HUES48 (cell line): Measurements from ENCODE around the gene MYOZ3.

Experiments used
- H3K27ac ChIP-seq: one replicate; pipeline ENCODE4 v1.7.0; 2013; ENCODE audit warnings: low read depth, low read length, inconsistent platforms
- H3K27me3 ChIP-seq: 2 replicates; pipeline ENCODE4 v1.6.1; 2013; ENCODE audit warnings: mild to moderate bottlenecking, low read length; ENCODE audit not compliant: control insufficient read depth, insufficient read depth
- H3K36me3 ChIP-seq: 2 replicates; pipeline ENCODE4 v1.6.1; 2013; ENCODE audit warnings: low read length; ENCODE audit not compliant: control insufficient read depth, insufficient read depth
- H3K4me1 ChIP-seq: 2 replicates; pipeline ENCODE4 v1.6.1; 2013; ENCODE audit warnings: mild to moderate bottlenecking, low read length; ENCODE audit not compliant: control insufficient read depth, insufficient read depth
- H3K4me3 ChIP-seq: 2 replicates; pipeline ENCODE4 v1.5.1; 2013; ENCODE audit warnings: mild to moderate bottlenecking, low read depth, low read length
- H3K9ac ChIP-seq: 2 replicates; pipeline ENCODE4 v1.6.1; 2013; ENCODE audit warnings: mild to moderate bottlenecking, low read depth, low read length, moderate library complexity
- H3K9me3 ChIP-seq: 2 replicates; pipeline ENCODE4 v1.6.1; 2013; ENCODE audit warnings: low read length; ENCODE audit not compliant: control insufficient read depth, insufficient read depth

Gene MYOZ3

GRCh38 chr5:150663936-150664335, 2.9 kb downstream of the MYOZ3 start:
- Histone ChIP-seq H3K4me1 (peaks cover 19% of the 10 kb centered on the region), H3K27me3 (no peaks in the 10 kb centered on the region), H3K4me3 (no peak overlapping the region), H3K27ac (no peak overlapping the region), H3K9me3 (no peaks in the 10 kb centered on the region), H3K9ac (no peak overlapping the region), H3K36me3 (peaks cover 12% of the 10 kb centered on the region)

GRCh38 chr5:150665044-150665443, 4.0 kb downstream of the MYOZ3 start:
- Histone ChIP-seq H3K4me1 (peaks cover 17% of the 10 kb centered on the region), H3K27ac (no peak overlapping the region), H3K9ac (no peak overlapping the region), H3K4me3 (no peak overlapping the region), H3K9me3 (no peaks in the 10 kb centered on the region), H3K27me3 (no peaks in the 10 kb centered on the region), H3K36me3 (peaks cover 14% of the 10 kb centered on the region)

GRCh38 chr5:150670275-150670947, 9.4 kb downstream of the MYOZ3 start:
- Histone ChIP-seq H3K9ac (no peak overlapping the region), H3K27me3 (no peaks in the 10 kb centered on the region), H3K27ac (peak overlapping the region; percentile 8), H3K36me3 (peaks cover 13% of the 10 kb centered on the region), H3K4me1 (peaks cover 15% of the 10 kb centered on the region), H3K9me3 (no peaks in the 10 kb centered on the region), H3K4me3 (peak overlapping the region; percentile 81; the same call in 1 of the 2 replicates)

DNA sequence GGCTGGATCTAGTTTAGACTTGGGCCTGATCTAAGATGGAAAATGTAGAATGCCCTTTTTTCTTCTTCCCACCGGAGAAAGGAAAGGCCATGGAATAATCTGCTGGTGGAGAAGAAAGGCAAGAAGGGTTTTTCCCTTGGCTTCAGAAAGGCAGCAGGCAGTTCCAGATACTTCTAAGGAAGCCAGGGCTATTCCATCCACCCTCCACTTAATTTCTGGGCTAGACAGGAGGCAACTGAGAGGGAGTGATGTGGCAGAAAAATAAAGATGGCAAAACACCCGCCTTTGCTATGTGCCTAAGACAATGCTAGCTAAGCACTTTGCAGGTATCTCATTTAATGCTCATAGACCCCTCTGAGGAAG, 9.9 kb downstream of the MYOZ3 start:
- Histone ChIP-seq H3K27me3 (no peaks in the 10 kb centered on the region), H3K4me3 (peak overlapping the region; percentile 81), H3K27ac (peak overlapping the region; percentile 8), H3K4me1 (peaks cover 15% of the 10 kb centered on the region), H3K36me3 (peaks cover 13% of the 10 kb centered on the region), H3K9ac (peak overlapping the region; percentile 40; the same call in 1 of the 2 replicates), H3K9me3 (no peaks in the 10 kb centered on the region)

- Histone ChIP-seq H3K9me3 (no peaks in the 10 kb centered on the region), H3K36me3 (peaks cover 14% of the 10 kb centered on the region), H3K9ac (peak overlapping the region; percentile 80), H3K4me3 (peak overlapping the region; percentile 81), H3K27ac (peak overlapping the region; percentile 80), H3K4me1 (peaks cover 15% of the 10 kb centered on the region), H3K27me3 (no peaks in the 10 kb centered on the region)
These were observed 10.6 kb downstream of the MYOZ3 start for GRCh38 chr5:150671509-150672236.

- H3K9ac ChIP-seq = peak overlapping the region; percentile 80
- H3K27ac ChIP-seq = peak overlapping the region; percentile 80
- H3K36me3 ChIP-seq = peaks cover 18% of the 10 kb centered on the region
- H3K9me3 ChIP-seq = no peaks in the 10 kb centered on the region
- peaks cover 15% of the 10 kb centered on the region for H3K4me1 ChIP-seq
- H3K4me3 ChIP-seq = peak overlapping the region; percentile 81
- H3K27me3 ChIP-seq = no peaks in the 10 kb centered on the region
These were observed 11.3 kb downstream of the MYOZ3 start for GRCh38 chr5:150672237-150672883.

DNA sequence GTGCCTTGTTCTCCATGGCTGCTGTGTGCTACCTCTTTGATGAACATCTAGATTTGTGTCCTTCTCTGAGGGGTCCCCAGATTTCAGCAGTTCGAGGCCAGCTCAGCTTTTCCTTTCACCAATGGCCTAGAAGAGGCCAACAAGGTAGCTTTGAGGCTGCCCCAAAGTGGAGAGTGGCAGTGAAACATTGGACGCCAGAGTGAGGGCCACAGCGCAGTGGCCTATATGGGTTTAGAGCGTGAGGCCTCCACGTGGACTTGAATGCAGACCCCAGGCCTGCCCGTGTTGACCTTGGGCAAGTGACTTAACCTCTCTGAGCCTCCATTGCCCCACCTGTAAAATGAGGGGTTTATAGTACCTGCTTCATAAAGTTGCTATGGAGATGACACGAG, 11.8 kb downstream of the MYOZ3 start:
- Histone ChIP-seq H3K9me3 (no peaks in the 10 kb centered on the region), H3K4me1 (peaks cover 15% of the 10 kb centered on the region), H3K27me3 (no peaks in the 10 kb centered on the region), H3K9ac (peak overlapping the region; percentile 80), H3K4me3 (peak overlapping the region; percentile 81), H3K36me3 (peaks cover 18% of the 10 kb centered on the region), H3K27ac (peak overlapping the region; percentile 80)

DNA sequence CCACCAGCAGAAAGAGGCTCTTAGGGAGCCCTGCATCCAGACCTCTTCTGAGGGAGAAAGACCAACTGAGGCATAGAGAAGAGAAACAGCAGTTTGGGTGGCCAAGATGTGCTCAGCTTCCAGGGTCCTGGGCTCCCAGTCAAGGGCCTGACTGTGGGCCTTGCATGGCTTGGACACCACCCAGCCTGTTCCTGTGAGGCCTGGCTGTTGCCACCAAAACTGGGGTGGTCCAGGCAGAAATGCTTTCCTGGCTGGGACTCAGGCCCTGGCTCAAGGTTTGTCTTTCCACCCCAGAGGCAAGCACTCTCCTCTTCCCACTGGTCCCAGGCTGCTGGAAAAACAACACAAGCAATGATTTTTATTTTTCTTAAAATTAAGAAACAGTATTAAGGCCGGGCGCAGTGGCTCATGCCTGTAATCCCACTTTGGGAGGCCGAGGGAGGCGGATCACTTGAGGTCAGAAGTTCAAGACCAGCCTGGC, 13.3 kb downstream of the MYOZ3 start:
- no peak overlapping the region for H3K4me3 ChIP-seq
- peak overlapping the region; percentile 77 for H3K27ac ChIP-seq
- H3K4me1 ChIP-seq = peaks cover 15% of the 10 kb centered on the region

GRCh38 chr5:150675069-150675468, 14.0 kb downstream of the MYOZ3 start:
- Histone ChIP-seq H3K4me1 (peaks cover 15% of the 10 kb centered on the region), H3K4me3 (no peak overlapping the region), H3K27ac (no peak overlapping the region), H3K27me3 (no peaks in the 10 kb centered on the region), H3K36me3 (peaks cover 10% of the 10 kb centered on the region), H3K9me3 (no peaks in the 10 kb centered on the region), H3K9ac (no peak overlapping the region)

More for the DNA sequence above, 13.3 kb downstream of the MYOZ3 start:
- Histone ChIP-seq H3K9me3 (no peaks in the 10 kb centered on the region), H3K9ac (no peak overlapping the region), H3K36me3 (peaks cover 10% of the 10 kb centered on the region), H3K27me3 (no peaks in the 10 kb centered on the region)

DNA sequence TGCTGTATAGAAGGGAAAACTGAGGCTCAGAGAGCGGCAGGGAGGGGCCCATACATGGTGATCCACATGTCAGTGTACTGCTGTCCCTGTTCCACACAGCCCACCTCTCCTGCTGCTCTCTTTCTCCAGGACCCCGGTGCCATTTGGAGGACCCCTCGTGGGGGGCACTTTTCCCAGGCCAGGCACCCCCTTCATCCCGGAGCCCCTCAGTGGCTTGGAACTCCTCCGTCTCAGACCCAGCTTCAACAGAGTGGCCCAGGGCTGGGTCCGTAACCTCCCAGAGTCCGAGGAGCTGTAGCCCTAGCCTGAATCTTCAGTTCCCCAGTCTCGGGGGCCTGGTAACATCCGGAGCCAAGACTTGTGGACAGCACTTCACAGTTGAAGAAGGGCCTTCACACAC, 15.5 kb downstream of the MYOZ3 start:
- Histone ChIP-seq H3K4me1 (peaks cover 5% of the 10 kb centered on the region), H3K27me3 (no peaks in the 10 kb centered on the region), H3K4me3 (no peak overlapping the region), H3K36me3 (peaks cover 10% of the 10 kb centered on the region), H3K9me3 (no peaks in the 10 kb centered on the region), H3K27ac (no peak overlapping the region), H3K9ac (no peak overlapping the region)

- no peaks in the 10 kb centered on the region for H3K4me1 ChIP-seq
- no peak overlapping the region for H3K27ac ChIP-seq
- H3K36me3 ChIP-seq = peaks cover 40% of the 10 kb centered on the region
- no peaks in the 10 kb centered on the region for H3K9me3 ChIP-seq
- H3K27me3 ChIP-seq = no peaks in the 10 kb centered on the region
- no peak overlapping the region for H3K4me3 ChIP-seq
- H3K9ac ChIP-seq = no peak overlapping the region
These were observed 28.1 kb downstream of the MYOZ3 start for GRCh38 chr5:150689120-150689519.
